Stimulated activated naive CD8-positive, alpha-beta T cell treated with anti-CD3 and anti-CD28 coated beads, Interleukin-15, Interleukin-2, amounts not matched to agents 100 ng/mL and 50 ng/mL, for 24 hours (primary cell): Measurements from ENCODE around the gene TTLL1.

Experiments
- H3K27ac Mint-ChIP-seq: one replicate; pipeline ENCODE4 v1.8.0; 2021; ENCODE audit warnings: mild to moderate bottlenecking, mixed read lengths
- H3K27me3 Mint-ChIP-seq: one replicate; pipeline ENCODE4 v1.8.0; 2021; ENCODE audit warnings: mixed read lengths
- H3K36me3 Mint-ChIP-seq: one replicate; pipeline ENCODE4 v1.8.0; 2021; ENCODE audit warnings: low read depth, mixed read lengths
- H3K4me1 Mint-ChIP-seq: one replicate; pipeline ENCODE4 v1.8.0; 2021; ENCODE audit warnings: low read depth, mixed read lengths
- H3K4me3 Mint-ChIP-seq: one replicate; pipeline ENCODE4 v1.8.0; 2021; ENCODE audit warnings: mild to moderate bottlenecking, mixed read lengths
- H3K9me3 Mint-ChIP-seq: one replicate; pipeline ENCODE4 v1.8.0; 2021; ENCODE audit warnings: mixed read lengths

The TTLL1 gene

DNA sequence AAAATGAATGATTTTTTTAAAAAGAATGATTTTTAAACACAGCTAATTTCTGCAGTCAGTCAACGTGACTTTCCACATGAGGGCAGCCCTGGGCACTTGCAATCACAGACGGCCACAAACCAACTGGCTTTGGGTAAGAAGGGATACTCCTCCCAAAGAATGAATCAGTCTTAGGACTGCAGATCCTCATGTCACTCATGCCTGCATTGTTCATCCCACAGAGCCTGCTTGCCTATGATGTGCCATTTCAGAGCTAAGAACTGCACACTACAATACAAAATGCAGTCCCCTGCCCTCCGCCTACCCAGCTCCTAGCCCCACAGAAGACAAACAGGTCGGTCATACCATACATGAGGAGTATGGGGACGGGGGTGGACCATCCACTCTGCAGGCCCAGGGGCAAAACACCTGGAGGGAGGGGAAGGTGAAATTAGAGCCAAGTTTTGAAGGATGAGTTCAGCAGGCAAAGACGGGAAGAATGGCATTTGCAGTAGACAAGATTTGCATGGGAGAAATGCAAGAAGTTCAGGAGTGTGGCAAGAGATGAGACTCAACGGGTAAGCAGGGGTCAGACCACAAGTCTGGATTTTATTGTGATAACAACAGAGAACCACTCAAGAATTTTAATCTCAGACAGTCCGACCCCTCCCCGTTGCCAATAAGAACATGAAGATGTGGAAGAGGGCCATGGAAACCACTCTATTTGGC lies 98.9 kb downstream of the TTLL1 start:
- no peaks in the 10 kb centered on the region for H3K9me3 Mint-ChIP-seq
- H3K36me3 Mint-ChIP-seq, result no peaks in the 10 kb centered on the region
- peak overlapping the region; percentile 67 for H3K27ac Mint-ChIP-seq
- H3K4me3 Mint-ChIP-seq, result no peak overlapping the region
- H3K27me3 Mint-ChIP-seq, result no peaks in the 10 kb centered on the region
- H3K4me1 Mint-ChIP-seq, result peaks cover 38% of the 10 kb centered on the region
